GM21529 (cell line): Measurements from ENCODE around the gene SLC6A6.
A peak's percentile ranks its signal among the peaks of the same experiment; 100 is the strongest.

Experiments used
- ATAC-seq: cut with Tn5 transposase; IDR thresholded peaks from one replicate; pipeline ENCODE4 v1.9.1; 2021; ENCODE audit not compliant: unreplicated experiment

SLC6A6 gene

DNA sequence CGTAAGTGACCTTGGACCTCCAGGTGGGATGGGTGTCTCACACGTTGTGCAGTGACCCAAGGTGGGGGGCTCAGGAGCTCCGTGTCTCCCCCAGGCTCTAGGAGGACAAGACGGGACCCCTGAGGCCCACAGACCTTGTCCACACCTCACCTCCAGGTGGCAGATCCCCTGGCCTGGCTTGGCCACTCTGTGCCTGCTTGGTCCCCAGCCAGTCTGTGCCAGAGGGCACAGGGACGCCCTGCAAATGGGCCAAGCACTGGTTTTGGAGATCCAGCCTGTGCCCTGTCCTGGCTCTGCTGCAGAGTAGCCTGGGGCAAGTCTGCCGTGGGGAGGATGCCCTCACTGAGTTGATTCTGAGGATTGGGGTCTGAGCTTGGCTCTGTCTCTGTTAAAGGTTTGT is 14.0 kb downstream of the SLC6A6 start:
- ATAC-seq, result no peak

DNA sequence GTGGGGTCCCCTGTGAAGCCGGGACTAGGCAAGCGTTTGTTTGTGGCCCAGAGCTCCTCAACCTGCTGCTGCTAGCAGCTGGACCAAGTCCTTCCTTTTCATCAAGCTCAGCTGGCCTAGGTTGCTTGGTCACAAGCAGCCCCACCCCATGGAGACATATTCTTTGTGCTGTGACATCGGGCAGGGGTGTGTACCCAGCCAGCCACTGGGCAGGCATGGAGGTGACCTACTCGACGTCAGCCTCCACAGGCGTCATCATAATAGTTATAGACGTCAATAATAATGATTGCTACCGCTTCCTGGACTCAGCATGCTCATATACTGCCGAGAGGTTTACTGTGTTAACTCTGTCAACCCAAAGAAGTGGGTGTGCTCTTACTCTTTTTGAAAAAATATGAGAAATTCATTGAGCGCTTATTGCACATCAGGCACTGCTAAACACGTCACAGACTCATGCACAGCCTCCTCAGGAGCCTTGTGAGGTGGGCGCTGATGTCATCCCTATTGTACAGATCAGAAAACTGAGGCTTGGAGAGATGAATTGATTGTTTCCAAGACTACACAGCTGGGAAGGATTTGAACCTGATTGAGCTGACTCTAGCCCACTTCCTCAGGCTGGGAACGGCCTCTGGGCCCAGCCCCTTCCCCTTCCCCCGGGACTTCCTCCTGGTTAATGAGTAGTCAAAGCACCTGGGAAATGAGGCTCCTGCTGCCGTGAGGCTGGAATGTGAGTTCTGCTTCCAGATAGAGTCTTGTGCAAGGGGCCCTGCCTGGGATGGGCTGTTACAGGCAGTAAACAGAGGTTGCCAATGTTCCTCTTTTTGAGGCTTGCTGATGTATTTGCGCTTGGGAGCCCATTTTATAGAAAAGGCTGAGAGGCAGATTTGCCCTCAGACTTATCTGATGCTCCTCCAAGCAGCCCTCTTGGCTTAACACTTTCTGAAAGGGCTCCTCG is 16.2 kb downstream of the SLC6A6 start:
- no peak for ATAC-seq

DNA sequence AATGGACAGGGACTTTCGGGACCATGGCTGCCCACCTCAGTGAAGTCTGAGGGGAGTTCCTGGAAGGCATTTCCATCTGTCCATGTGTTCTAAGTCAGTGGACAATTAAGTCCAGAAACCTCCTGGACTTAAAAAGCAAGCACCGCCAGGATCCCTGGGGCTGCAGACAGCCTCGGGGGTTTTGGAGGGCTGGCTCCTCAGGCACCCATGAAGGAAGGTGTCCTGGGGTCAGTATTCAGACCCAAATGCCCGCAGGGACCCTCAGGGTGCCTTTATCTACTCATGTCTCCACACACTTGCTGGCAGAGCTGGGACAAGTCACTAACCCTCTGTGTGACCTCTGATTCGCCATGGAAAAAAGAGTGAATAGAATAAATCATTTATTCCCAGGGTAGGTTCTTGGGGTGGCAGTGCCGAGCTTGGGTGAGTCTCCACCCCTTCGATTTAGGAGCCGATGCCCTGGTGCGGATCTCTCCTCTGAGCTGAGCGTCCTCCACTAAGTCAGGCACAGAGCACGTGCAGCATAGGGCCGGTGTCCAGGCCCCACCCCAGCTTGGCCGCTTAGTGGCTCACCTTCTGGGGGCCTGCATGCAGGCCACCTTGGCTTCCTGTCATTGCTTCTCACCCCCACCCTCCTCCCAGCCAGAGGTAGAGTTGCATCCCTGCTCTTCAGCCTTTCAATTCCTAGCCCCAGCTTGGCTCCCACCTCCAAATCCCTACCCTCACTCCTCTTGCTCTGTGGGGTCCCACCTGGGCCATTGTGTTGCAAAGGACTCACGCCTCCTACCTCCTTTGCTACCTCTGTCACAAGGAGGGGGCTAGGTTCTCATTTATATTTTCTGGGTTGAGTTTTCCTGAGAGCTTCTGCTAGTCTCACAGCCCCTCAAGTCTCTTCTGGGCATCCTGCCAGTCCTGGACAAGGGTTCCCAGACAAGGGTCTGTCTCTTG is 19.9 kb downstream of the SLC6A6 start:
- no peak for ATAC-seq

DNA sequence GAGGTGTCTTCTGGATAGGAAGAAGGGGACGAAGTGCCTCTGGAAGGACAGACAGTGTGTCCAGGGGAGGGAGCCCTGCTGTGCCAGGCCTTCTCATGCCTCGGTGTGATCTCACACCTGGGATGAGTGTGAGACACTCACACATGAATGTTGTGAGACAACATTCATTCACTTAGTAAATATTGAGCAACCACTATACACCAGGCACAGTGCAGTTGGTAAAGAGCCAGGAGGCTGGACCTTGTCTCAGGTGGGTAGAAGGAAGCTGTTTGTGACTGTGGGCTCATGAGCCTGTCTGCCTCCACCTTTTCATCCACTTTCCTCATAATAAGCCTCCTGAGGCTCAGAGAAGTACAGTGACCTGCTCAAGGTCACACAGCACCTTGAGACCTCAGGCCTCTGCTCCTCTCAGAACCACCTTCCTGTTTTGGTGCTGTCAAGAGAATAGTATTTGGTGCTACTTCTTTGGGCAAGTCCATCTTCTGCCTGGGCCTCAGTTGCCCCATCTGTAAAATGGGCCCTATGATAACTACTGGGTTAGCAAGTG is 20.9 kb downstream of the SLC6A6 start:
- no peak for ATAC-seq

DNA sequence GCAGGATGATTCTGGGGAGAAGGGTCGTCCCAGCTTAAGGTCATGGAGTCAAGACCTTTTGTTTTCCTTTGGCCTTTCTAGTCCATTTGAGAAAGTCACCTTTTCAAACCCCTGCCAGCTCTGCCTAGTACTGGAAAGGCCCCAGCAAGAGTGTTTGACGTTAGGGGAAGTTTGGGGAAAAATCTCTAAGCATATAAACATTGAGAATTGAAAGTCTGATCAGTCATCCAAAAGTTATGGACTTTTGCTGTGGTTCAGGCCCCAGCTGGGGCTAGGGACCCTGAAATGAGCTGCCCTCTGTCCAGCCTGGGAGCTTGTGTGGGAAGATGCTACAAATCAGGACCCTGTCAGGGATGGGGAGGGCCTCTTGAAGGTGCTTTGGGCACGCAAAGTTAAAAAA is 21.6 kb downstream of the SLC6A6 start:
- ATAC-seq, result no peak

DNA sequence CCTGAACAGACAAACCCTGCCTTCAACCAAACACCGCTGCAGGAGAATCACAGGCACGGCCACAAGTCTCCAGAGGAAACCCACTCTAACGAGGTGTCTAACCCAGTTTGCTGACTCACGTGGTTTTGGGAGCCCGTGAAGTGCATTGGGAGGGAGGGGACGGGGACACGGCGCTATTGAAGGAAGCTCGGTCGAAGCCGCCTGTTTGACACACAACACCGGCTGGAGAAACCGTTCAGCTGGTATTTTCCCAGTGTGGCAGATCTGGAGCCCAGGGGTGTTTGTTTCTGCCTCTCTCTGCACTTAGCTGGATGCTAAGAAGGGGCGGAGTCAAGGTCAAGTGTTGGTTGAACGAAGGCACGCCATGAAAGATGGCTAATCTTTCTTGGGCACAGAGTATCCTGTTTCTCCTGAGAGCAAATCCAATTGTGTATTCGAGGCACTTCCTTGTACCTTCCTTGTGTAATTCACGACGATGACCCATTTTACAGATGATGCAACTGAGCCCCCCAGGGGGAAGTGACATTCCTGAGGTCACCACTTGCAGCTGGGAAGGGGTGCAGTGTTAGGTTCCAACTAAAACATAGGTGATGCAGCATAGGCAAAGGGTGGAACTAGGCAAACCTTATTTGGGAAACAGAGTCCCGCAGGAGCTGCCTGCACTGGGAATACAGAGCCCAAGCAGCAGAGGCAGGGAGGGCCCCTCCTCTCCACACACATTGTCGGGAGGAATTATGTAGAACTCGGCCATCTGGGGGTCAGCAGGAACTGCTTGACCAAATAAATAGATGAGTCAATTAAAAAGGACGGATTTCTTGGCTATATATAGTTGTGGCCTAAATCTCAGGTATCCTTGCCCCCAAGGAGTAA is 22.5 kb downstream of the SLC6A6 start:
- ATAC-seq, result no peak

DNA sequence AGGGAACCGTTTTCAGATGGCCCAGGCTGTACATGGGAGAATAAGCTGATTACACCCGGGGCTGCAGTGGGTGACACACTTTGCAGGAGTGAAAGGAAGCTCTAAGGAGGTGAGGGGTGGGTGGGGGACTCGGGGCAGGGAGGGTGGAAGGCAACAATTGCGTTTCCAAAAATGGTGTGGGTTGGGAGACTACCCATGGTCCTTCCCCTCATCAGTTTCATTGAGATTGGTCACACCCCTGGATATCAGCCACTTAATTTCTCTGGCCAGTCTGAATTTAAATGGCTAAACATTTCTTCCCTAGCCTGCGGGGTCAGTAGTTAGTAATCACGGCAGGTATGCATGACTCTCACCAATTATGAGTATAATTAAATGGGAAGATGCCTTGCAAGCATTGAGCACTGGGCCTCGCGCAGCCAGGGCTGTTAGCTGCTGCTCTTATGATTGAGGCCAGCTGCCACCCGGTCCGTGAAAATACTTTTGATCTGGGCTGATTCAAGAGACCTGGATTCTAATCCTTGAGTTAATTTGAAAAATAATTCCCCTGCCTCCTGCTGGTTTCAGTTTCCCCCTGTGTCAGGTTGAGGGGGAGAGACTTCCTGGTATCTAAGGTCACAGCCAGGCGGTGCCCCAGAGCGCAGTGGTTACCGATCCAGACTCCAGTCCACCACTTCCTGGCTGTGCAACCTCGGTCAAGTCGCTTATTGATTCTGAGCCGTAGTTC is 23.3 kb downstream of the SLC6A6 start:
- ATAC-seq, result peak; percentile 60

DNA sequence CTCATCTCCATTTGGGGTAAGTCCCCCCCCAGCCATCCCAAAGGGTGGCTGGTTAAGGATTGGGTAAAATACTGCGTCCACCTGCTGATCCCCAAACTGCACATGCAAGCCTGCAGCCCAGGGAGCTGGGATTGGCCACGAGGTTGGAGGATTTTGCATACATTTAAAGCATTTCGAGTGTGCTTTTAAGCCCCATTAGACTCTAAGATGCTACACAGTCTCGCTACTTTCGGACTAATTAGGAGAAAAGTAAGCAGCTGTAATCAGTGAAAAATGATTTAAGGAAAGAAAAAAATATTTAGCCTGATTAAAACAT is 23.9 kb downstream of the SLC6A6 start:
- ATAC-seq, result no peak

DNA sequence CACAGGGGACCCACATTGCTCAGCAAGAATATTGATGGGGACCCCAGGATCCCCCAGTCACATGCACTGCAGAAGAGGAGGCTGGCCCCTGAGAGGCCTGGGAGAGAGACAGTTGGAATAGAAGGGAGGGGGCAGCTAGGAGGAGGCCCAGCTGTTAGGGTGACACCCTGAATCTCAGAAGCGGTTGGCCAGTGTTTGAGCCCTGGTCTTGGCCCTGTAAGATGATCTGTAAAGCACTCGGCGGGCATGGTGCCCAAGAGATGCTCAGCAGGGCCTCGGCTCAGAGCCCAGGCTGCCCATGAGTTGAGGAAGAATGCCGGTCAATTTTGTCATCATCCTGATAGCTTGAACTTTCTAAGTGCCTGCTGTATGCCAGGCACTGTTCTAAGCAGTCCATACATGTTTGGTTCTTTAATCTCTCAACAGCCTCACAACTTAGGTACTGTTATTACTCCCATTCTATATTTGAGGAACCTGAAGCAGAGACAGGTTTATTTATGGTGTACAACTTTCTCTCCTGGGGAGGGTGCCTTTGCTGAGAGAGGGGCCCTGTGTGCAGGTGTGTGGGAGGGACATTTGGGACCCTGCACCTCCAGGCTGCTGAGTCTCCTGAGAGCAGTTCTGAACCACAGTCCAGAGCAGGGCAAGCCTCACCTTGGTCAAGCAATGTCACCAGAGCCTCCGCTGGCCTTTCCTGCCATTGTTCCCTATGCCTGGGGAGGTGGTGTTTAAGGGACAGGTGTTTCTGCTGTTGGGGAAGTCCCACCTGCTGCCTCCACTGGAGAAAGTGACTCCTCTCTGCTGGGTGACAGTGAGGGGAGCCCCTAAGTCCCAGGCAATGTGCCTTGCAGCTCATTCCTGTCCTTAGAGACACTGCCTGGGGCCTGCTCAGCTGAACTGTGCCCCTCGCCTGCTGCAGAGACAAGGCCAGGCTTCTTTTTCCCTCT is 26.0 kb downstream of the SLC6A6 start:
- no peak for ATAC-seq

DNA sequence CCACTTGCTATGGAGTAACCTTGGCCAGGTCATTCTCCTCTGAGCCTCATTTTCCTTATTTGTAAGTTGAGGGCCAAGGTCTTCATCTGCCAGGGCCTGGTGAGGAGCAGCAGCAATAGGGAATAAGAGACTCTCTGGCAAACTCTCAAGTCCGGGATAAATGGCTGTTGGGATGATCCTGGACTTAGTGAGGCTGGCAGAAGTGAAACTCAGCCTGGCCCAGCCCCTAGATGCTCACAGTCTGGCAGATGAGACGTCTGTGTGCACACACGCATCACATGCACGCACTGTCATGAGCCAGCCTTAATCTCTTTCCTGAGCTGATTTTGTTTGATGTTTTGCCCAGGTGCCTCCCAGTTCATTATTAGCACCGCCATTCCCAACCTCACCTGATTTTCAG is 26.8 kb downstream of the SLC6A6 start:
- ATAC-seq, result no peak

DNA sequence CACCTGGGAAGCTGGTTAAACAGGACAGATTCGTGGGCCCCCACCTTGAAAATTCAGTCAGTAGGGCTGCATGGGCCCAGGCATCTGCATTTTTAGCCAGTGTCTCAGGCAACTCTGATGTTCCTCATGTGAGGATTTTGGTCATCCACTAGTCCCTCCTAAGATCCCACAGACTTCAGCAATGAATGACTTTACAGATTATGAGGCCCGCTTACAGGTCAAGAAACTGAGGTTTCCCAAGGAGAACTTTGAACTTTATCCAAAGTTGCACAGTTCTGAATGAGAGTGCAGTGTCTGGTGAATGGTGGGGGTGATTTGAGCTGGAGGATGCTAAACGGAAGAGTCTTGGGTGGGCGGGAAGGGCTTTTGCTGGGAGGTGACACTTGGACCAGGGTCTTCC is 27.2 kb downstream of the SLC6A6 start:
- ATAC-seq, result no peak

DNA sequence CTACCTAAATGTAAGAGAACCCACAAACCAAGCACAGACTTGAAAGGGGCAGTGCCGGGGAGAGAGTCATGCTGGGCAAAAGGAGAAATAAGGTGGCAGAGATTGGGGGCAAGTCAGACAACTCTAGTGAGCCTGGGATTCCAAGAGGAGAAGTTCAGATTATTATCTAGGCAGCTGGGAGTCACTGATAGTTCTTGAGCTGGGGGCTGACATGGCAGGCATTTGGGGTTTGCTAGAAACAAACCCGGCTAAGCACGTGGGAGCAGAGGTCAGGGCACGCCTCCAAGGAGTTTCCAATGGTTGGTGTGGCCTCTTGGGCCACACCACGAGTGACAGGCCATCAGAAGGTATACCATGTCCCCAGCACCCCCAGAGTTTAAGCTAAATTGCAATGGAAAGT is 27.6 kb downstream of the SLC6A6 start:
- no peak for ATAC-seq

DNA sequence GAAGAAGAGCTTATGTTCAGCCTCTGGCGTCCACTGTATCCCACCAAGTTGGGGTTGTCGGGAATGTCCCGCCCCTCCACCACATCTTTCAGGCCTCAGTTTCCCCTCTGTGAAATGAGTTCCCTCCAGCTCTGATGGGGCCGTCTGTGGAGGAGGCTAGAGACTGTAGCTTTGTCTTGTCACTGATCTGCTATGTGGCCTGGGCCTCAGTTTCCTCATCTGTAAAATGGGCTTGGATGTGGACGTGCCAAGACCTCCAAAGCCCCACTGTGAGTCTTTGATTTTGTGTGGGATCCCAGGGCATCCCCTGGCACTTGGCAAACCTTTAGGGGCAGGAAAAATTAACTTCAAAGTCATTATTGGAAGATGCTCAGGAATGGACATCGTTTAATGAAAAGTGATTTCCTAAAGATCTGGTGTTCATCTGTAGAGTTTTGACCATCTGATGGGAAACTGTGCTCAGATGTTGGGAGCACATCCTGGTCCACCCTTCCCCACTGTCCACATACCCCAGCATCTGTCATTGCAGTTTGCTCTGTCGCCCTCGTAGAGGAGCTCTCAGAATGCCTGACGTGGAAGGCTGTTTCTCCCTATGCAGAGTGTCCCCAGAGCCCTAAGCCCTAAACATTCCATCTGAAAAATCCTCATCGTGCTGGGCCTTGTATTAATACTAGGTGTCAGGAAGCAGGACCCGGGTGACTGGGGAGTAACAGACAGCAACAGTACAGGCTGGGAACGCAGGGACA is 28.5 kb downstream of the SLC6A6 start:
- ATAC-seq, result no peak

DNA sequence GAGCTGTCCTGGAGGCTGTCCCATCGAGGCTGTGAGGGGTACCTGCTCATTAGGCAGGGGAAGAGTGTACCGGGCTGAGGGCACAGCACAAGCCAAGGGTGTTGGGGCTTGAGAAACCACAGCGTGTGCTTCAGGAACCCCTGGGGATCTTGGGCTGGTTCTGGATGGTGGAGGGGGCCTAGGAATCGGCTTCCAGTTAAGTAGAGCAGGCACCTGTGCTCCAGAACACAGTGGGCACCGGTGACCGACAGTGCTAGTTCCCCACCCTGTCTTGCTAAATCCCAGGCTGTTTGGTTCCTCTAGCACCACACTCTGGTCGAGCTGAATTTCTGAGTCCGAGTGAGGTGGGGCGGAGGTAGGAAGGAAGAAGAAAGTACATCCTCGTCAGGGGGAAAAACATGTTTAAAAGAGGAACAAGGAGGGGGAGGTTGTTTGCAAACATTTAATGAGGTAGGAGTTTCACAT is 29.1 kb downstream of the SLC6A6 start:
- peak; percentile 39 for ATAC-seq

DNA sequence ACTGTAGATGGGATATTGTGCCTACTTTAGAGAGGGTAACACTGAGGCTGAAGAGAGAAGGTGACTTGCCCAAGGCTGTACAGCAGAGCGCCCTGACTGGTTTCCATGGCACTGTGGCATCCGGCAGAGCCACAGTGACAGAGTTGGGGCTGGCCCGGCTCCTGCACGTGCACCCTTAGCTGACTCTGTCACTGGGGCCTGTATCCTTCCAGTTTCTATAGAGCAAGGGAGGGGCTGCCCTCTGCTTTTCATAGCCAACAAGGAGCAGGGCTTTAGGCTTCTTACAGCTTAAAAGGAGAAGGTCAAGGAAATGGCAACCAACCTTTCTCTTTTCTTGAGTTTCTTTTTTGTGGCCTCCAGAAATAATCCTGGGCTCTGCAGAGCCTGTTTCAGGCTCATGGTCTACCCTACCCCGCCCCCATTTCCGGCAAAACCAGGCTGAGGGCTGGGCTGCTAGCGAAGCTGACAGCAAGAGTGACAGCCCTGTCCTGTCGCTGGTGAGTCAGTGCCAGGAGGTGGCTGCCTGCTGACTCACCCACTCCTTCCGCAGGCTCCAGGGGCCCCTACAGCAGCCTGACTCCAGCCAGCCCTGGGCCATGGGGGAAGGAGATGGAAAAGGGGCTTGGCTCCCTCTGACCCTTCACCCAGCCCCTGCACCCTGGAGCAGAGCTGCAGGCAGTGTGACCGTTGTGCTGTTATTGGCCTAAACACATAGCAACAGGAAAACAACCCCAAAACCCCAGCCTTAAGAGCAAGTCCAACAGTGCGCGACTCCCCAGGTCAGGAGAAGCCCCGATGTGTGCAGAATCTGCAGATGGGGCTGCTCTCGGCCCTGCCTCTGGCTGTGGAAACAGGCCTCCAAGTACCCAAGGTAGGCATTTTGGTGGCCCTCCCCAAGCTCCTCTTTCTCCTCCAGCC is 29.8 kb downstream of the SLC6A6 start:
- peak; percentile 75 for ATAC-seq

DNA sequence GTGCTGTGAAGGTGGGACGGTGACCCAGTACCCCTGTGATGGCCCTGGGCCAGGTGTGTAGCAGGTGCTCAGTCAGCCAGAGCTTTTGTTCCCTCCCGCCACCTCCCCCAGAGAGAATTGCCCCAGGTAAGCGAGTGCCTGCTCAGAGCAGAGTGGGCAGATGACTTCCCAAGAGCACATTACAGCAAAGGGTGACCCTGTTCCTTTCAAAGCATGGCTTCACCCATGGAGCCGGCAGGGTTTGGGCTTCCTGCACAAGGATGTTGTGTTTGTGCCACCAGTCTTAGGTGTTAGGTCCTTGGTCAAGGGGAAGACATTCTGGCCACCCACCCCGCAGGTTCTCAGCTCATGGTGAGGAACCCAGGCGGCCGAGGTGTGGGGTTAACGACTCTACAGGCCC is 30.7 kb downstream of the SLC6A6 start:
- ATAC-seq, result no peak

DNA sequence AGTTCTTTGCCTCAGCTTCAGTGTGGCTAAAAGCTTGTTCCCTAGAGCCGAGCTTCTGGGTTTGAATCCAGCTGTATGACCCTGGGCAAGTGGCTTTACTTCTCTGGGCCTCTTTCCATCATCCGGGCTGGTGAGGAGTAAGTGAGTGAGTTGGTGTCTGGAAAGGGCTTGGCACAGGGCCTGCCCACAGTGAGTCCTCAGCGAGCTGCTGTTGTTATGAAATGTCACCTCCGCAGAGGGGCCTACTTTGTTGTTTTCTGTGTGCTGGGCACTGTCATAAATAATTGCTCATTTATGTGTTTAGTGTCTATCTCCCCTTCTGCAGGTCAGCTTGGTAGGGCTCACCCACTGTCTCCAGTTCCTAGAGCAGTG is 31.7 kb downstream of the SLC6A6 start:
- ATAC-seq, result no peak
